ENCODE results near the gene ZNF407.

Gene ZNF407

GRCh38 chr18:74825460-74825859 is 227.8 kb downstream of the ZNF407 start:
- DNase-seq: no peak

GRCh38 chr18:74826572-74826971 is 228.9 kb downstream of the ZNF407 start:
- no peak for DNase-seq

GRCh38 chr18:74828200-74828599 is 230.5 kb downstream of the ZNF407 start:
- no peak for DNase-seq

- DNase-seq: no peak
Measured at GRCh38 chr18:74831571-74832250, 234.0 kb downstream of the ZNF407 start.

- no peak for DNase-seq
Measured at GRCh38 chr18:74832381-74832780, 234.7 kb downstream of the ZNF407 start.

- DNase-seq: no peak
Measured at GRCh38 chr18:74832999-74833398, 235.3 kb downstream of the ZNF407 start.

- no peak for DNase-seq
Measured at GRCh38 chr18:74834424-74835309, 237.0 kb downstream of the ZNF407 start.

GRCh38 chr18:74836296-74837139 is 238.8 kb downstream of the ZNF407 start:
- peak in 1 of 56 donors; percentile 40 for DNase-seq

- no peak for DNase-seq
Measured at GRCh38 chr18:74840492-74841167, 243.0 kb downstream of the ZNF407 start.

GRCh38 chr18:74841248-74841647 is 243.6 kb downstream of the ZNF407 start:
- no peak for DNase-seq

GRCh38 chr18:74849301-74849700 is 251.6 kb downstream of the ZNF407 start:
- DNase-seq: no peak

- DNase-seq: no peak
Measured at GRCh38 chr18:74856434-74856833, 258.8 kb downstream of the ZNF407 start.

GRCh38 chr18:74856928-74857327 is 259.3 kb downstream of the ZNF407 start:
- DNase-seq: no peak

GRCh38 chr18:74857901-74858300 is 260.2 kb downstream of the ZNF407 start:
- no peak for DNase-seq

- DNase-seq: no peak
Measured at GRCh38 chr18:74861154-74861553, 263.5 kb downstream of the ZNF407 start.

- no peak for DNase-seq
Measured at GRCh38 chr18:74862094-74862493, 264.4 kb downstream of the ZNF407 start.

- no peak for DNase-seq
Measured at GRCh38 chr18:74866577-74866976, 268.9 kb downstream of the ZNF407 start.

- DNase-seq: no peak
Measured at GRCh38 chr18:74868461-74868860, 270.8 kb downstream of the ZNF407 start.

- no peak for DNase-seq
Measured at GRCh38 chr18:74869904-74870863, 272.5 kb downstream of the ZNF407 start.

- no peak for DNase-seq
Measured at GRCh38 chr18:74870950-74871349, 273.3 kb downstream of the ZNF407 start.
